Activated gamma-delta T cell treated with anti-CD3 and anti-CD28 coated beads, Interleukin-2, amount 50 U/mL, for 16 hours (primary cell): Measurements from ENCODE around the gene CAMSAP3.
"Not testable (repeated sequence)": the region's sequence is repeated elsewhere in the genome, so short reads cannot be mapped to it uniquely, and the experiment has no call there.

Experiments
- DNase-seq: peaks from one replicate; pipeline ENCODE4 v3.0.0-alpha.2; 2020; ENCODE audit warnings: low read depth

The CAMSAP3 gene

GRCh38 chr19:7632340-7633203, 36.9 kb downstream of the CAMSAP3 start:
- no peak for DNase-seq

DNA sequence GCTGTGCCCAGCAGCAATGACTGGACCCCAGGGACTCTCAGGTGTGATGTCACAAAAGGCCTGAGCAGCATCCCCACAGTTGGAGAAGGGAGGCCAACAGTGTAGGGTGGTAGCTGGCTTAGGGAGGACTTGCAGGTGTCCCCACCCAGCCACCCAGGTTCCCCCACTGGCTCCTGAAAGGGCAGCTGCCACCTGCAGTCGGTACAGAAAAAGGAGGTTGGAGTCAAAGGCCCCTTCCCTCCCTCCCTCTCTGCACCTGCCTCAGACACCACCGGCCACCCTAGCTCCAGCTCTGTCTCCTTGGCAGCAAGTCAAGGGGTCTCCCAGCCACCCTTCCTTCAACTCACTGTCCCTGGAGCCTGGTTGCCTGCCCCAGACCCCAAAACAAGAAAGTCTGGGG, 38.0 kb downstream of the CAMSAP3 start, which contains the start of gene PCP2:
TSS of gene PCP2 (minus strand) at position 22 of the 400 bp plus-strand sequence. CDS start 262 bp downstream, outside the sequence.
- DNase-seq = no peak

DNA sequence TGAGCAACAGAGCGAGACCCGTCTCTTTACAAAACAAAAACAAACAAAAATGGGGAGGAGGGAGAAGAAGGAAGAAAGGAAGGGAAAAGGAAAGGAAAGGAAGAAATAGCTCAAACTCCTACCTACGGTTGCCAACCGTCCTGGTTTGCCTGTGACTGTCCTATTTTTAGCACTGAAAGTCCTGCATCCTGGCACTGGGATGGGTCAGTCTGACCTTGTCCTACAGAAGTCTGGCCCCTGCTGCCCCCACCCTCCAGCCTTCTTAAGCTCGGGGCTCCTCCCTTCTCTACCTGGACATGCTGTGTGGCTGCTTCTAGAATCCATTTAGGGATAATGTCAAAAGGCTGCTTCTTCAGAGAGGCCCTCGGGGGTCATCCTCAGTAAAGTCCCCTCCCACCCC, 40.0 kb downstream of the CAMSAP3 start:
- DNase-seq = no peak

- no peak for DNase-seq
These were observed 40.6 kb downstream of the CAMSAP3 start for GRCh38 chr19:7636317-7636690.

DNA sequence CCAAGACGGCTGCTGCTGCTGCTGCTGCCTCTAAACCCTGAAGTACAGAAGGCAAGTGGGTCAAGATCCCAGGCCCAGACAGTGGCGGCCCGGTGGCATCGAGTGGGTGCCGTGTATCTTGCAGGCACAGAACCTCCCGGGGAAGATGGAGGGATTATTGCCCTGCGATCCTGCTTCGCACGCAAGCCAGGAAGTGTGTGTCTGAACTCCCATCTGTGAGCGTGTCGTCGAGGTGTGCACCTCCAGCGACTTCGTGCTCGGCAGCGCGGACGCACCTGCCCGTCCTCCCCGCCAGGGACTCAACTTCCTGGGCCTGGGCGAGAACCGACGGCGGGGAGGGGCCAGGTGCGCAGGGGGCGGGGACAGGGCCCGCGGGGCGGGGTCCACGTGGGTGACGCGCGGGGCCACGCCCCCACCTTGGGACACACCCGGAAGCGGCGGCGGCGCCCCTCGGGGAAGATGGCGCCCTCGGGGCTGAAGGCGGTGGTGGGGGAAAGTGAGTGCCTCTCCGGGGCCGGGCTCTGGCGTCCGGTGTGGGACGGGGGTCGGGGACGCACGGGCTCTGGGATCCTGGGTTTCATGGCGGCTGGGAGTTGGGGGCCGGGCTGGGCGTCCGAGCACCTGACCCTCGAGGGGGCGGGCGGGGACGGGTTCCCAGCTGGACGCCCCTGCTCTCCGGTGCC, 41.2 kb downstream of the CAMSAP3 start, which contains the start of gene STXBP2:
TSS of gene STXBP2 (plus strand) at position 420 of the 683 bp plus-strand sequence. CDS start at position 460, 40 bp downstream.
- DNase-seq = peak; percentile 92

DNA sequence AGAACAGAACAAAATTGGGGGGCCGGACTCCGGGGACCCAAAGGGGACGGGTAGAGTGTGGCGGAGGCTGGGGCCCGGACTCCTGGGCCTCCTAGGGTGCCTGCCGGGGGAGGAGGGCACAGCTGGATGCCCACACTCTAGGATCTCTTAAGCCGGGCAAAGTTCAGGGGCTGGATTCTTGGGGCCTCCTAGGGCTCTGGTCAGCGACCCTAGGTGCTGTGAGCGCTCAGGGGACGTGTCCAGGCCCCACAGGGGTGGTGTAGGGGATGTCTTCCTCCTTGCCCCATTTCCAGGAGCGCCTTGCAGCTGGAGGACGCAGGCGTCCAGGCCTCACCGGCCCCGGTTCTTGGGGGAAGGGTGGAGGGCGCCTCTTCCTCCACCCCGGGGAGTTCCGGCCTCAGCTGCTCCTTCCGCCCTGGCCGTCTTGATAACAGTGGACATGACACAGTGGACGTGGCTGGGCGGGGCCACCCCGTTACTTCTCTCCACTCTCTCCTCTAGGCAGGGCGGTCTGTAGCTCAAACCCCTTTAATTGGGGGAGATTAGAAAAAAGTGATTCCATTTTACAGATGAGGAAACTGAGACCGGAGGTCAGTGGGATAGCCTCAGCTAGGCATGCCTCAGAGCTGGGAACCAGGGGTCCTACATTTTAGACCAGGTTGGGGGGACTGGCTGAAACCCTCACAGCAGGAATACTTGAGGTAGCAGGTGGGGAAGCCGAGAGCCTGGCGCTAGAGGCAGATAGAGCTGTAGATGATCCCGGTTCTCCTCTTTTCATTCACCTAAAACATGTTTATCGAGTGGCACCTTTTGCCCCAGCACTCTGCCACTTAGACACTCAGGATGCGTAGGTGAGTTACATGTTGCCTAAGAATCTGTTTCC, 42.0 kb downstream of the CAMSAP3 start:
- DNase-seq = no peak

DNA sequence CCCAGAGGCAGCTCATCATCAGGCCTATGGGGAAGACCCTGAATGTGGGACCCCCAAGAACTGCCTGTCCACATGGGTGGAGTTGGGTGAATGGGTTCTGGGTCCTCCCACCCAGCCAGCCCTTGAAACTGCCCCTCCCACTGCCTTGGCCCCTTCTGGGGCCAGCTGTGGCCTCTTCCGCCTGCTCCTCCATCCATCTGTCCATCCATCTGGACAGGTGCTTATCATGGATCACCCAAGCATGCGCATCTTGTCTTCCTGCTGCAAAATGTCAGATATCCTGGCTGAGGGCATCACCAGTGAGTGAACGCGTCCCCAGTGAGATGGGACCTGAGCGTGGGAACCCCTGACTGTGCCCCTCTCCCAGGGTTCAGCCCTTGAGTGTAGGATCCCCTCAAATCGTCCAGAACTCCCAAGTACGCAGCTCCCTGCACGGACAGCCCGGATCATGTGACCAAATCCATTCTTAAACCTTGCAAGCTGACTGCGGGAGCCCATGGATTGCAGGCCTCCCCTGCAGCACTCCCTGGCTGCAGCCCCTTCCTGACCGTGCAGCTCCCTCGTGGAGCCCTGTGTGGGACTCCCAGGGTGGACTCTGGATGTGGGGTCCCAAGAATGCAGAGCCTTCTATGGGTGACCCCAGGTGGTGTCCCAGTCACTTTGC, 43.3 kb downstream of the CAMSAP3 start:
- DNase-seq = no peak

GRCh38 chr19:7639863-7640348, 44.2 kb downstream of the CAMSAP3 start:
- no peak for DNase-seq

- no peak for DNase-seq
These were observed 45.1 kb downstream of the CAMSAP3 start for GRCh38 chr19:7640803-7641202.

DNA sequence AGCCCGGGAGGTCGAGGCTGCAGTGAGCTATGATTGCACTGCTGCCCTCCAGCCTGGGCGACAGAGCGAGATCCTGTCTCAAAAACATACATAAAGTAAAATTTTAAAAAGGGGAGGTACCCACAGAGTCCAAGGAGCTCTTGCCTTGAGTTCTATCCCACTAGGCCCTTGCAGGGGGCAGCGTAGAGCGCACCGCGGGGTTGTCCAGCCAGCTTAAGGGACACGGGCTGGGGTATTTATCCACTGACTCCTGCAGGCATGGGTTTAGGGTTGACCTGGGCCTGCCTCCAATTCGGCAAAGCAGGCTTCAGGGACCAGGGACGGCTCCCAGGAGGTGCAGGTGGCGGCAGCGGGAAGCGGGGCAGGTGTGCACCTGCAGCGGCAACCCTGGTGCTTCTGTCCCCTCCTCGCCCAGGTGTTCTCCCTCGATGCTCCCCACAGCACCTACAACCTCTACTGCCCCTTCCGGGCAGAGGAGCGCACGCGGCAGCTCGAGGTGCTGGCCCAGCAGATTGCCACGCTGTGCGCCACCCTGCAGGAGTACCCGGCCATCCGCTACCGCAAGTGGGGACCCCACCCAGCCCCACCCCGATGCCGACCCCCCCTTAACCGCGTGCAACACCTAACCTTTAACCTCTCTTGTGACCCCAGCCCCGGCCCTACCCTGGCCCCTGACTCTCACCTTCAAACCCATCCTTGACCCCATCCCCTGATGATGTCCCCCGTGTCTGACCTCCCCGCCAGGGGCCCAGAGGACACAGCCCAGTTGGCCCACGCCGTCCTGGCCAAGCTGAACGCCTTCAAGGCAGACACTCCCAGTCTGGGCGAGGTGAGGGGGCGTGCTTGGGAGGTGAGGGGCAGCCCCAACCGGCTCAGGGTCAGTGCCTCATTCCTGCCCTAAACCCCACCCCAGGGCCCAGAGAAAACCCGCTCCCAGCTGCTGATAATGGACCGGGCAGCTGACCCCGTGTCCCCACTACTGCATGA, 45.9 kb downstream of the CAMSAP3 start:
- DNase-seq = no peak

- DNase-seq = no peak
These were observed 46.8 kb downstream of the CAMSAP3 start for GRCh38 chr19:7642295-7643030.

DNA sequence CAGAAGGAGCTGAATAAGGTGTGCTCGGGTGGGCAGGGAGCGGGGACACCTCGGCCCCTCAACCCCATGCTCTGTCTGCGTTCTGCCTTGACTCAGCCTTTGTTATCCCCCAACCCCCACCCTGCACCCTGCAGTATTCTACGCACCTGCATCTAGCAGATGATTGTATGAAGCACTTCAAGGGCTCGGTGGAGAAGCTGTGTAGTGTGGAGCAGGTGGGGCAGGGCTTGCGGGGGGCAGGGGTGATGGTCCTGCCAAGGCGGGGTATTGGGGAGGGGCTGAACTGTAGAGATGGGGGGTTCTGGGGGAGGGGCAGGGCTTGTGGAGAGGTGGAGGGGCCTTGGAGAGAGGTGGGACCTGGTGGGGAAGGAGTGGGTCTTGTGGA, 47.4 kb downstream of the CAMSAP3 start:
- DNase-seq = no peak

GRCh38 chr19:7643629-7644549, 48.2 kb downstream of the CAMSAP3 start:
- not testable (repeated sequence) for DNase-seq

DNA sequence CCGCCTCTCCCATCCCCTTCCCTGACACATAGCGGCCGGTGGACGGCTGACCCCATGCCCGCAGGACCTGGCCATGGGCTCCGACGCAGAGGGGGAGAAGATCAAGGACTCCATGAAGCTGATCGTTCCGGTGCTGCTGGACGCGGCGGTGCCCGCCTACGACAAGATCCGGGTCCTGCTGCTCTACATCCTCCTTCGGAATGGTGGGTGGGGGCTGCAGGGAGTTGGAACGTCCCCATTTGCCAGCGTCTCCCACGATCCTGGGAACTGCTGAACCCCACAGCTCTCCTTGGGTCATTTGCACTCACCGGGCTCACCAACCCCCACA, 48.9 kb downstream of the CAMSAP3 start:
- no peak for DNase-seq

DNA sequence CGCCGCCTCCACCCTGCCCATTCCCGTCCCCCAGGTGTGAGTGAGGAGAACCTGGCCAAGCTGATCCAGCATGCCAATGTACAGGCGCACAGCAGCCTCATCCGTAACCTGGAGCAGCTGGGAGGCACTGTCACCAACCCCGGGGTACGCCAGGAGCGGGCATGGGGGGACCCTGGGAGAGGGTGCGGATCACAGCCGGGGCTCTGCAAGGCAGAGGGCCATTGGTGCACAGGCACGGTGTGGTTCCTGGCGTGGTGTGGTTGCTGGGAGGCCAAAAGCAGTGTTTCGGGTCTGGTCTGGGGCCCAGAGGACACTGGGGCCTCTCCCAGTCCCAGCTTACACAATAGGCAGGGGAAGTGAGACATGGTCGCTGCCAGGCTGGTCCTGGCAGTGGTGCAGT, 49.5 kb downstream of the CAMSAP3 start:
- no peak for DNase-seq

DNA sequence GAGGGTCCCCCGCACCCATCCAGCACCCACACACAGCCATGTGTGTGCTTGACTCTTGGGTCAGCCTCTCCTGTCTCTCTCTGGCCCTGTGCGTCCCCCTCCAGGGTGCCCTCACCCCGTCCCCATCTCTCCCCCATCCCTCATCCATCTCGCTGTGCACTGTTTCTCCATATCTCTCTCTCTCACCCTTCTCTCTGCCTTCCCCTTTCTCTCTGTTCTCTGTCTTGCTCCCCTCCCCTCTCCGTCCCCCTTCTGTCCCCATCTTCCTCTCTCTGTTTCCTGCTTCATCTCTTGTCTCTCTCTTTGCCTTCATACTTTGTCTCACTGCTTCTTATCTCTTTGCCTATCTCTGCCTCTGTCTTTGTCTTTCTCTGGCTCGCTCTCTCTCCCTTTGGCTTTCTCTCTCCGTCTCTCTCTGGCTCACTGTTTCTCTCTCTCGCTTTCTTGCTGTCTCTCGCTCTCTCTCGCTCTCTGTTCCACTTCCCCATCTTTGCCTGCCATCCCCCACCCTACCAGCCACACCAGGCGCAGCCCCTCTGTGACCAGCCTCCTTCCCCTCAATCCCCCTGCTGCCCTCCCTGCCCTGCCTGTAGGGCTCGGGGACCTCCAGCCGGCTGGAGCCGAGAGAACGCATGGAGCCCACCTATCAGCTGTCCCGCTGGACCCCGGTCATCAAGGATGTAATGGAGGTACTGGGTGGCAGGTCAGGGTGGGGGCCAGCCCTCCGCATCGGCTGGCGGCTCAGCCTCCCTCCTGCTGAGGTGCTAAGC, 50.2 kb downstream of the CAMSAP3 start:
- DNase-seq = no peak

DNA sequence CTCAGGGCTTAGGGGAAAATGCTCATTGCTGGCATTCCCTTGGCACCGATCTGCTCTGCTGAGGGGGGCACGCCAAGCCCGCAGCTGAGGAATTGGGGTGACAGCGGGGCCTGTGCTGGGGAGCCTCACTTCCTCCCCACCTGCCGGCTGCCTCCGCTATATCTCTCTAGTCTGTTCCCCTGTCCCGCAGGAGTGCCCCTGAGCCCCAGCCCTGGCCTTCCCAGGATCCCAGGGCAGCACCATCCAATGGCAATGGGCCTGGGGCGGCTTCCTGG, 50.7 kb downstream of the CAMSAP3 start:
- DNase-seq = no peak

- no peak for DNase-seq
These were observed 51.5 kb downstream of the CAMSAP3 start for GRCh38 chr19:7647156-7647555.
